SH-SY5Y (cell line): ENCODE data around the gene NAV2.

Experiments
- GATA2 ChIP-seq: IDR thresholded peaks from 2 replicates; pipeline ENCODE4 v1.6.1; 2011; ENCODE audit warnings: mild to moderate bottlenecking, low read depth, low read length
- GATA3 ChIP-seq: IDR thresholded peaks from 2 replicates; pipeline ENCODE4 v1.6.1; 2011; ENCODE audit warnings: low read depth, mild to moderate bottlenecking, low read length, moderate library complexity

The NAV2 gene

GRCh38 chr11:19698493-19699292 is 13.9 kb upstream of the NAV2 start:
- TF ChIP-seq GATA2 = no peak
- no peak for TF ChIP-seq GATA3

GRCh38 chr11:19701421-19701820 is 11.2 kb upstream of the NAV2 start:
- TF ChIP-seq GATA2 = no peak
- no peak for TF ChIP-seq GATA3

GRCh38 chr11:19702620-19703019 is 10.0 kb upstream of the NAV2 start:
- TF ChIP-seq GATA2 (no peak), GATA3 (no peak)

- no peak for TF ChIP-seq GATA3
- no peak for TF ChIP-seq GATA2
Observed at GRCh38 chr11:19703211-19703610, 9.4 kb upstream of the NAV2 start.

- no peak for TF ChIP-seq GATA2
- peak; percentile 18; the same call in 1 of the 2 replicates for TF ChIP-seq GATA3
Observed at GRCh38 chr11:19704213-19704612, 8.4 kb upstream of the NAV2 start.

- TF ChIP-seq GATA2 (no peak), GATA3 (no peak)
Observed at GRCh38 chr11:19705936-19706335, 6.7 kb upstream of the NAV2 start.

GRCh38 chr11:19711911-19712280 is 741 bp upstream of the NAV2 start:
- TF ChIP-seq GATA3 (no peak), GATA2 (no peak)

GRCh38 chr11:19713196-19714021 is 772 bp downstream of the NAV2 start:
- TF ChIP-seq GATA3 (no peak), GATA2 (no peak)

GRCh38 chr11:19714022-19714386 is 1.4 kb downstream of the NAV2 start:
- TF ChIP-seq GATA3 = no peak
- no peak for TF ChIP-seq GATA2

- TF ChIP-seq GATA2 (peak; percentile 60), GATA3 (no peak)
Observed at GRCh38 chr11:19714387-19715363, 2.0 kb downstream of the NAV2 start.

GRCh38 chr11:19715373-19715772 is 2.7 kb downstream of the NAV2 start:
- no peak for TF ChIP-seq GATA3
- no peak for TF ChIP-seq GATA2

GRCh38 chr11:19718051-19718450 is 5.4 kb downstream of the NAV2 start:
- no peak for TF ChIP-seq GATA2
- TF ChIP-seq GATA3 = no peak

GRCh38 chr11:19718951-19719350 is 6.3 kb downstream of the NAV2 start:
- TF ChIP-seq GATA2 (no peak), GATA3 (no peak)

- TF ChIP-seq GATA2 (no peak), GATA3 (no peak)
Observed at GRCh38 chr11:19719960-19720359, 7.3 kb downstream of the NAV2 start.
